ENCODE measurements around the gene PLA2G6. TPM values are rescaled to one million over a fixed set of nuclear protein-coding genes. Genes with fewer than 3 reads are reported as not detected.
"Not testable (repeated sequence)": the region's sequence is repeated elsewhere in the genome, so short reads cannot be mapped to it uniquely, and the experiment has no call there.

Gene PLA2G6
- total RNA-seq, 1 donor from 2014 or later: 36.0 TPM

DNA sequence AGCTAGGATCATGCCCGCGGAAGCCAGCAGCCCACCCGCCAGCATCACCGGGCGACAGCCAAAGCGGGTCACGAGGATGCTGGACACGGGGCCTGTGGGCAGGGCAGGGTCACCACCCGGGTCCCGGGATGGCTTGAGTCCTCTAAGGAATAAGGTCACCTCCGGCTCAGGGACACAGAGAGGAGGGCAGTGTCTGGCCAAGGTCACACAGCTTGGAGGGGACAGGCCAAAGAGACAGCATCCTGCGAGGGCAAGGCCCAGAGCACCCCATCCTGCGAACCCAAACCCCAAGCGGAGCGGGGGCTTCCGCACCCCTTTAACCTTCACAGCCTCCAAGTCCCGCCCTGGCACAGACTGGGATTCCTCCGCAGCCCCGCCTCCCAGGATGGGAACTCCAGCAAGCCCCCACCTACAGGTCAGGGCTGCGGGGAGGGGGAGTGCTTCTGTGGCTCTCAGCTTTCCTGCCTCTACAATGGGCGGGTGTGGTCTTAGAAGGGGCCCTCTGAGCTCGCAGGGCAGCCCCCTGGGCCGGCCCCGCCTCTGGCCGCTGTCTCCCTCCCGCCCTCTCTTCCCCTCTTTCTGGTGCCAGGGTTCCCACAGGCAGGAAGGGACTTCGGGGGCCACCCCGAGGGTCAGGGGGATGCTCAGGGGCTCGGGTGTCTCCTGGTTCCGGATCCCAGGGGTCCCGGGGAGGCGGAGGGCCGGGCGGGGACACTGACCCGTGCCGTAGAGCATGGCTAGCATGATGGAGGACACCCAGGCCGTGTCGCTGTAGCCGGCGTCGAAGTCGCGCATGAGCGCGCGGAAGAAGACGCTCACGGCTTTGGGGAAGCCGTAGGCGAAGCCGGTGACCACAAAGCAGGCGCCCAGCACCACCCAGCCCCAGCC lies 99.4 kb downstream of the PLA2G6 start:
- Mint-ChIP-seq H3K4me3 (ENCODE audit: low read depth) (no peak overlapping the region), H3K36me3 (ENCODE audit: low read depth) (no peaks in the 10 kb centered on the region), H3K4me1 (ENCODE audit: low read depth) (no peaks in the 10 kb centered on the region), H3K9me3 (no peaks in the 10 kb centered on the region), H3K27me3 (ENCODE audit: low read depth) (peaks cover 20% of the 10 kb centered on the region), H3K27ac (no peak overlapping the region)
- intact Hi-C loops (cut with micrococcal nuclease): no loop called here
- DNase-seq (ENCODE audit: low spot score): no peak

DNA sequence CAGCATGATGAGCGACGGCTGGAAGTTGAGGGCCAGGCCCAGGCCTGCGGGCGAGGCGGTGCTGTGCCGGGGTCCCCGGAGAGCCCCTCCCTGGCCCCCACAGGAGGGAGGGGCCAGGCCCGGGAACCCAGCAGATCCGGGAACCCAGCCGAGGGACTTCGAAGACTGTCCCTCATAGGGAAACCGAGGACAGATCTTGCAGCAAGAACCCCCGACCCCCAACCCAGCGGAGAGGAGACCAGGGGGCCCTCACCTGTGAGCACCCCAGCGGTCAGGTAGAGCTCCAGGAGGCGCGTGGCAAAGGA lies 100.0 kb downstream of the PLA2G6 start:
- Mint-ChIP-seq H3K4me3 (ENCODE audit: low read depth) (no peak overlapping the region), H3K27ac (no peak overlapping the region), H3K36me3 (ENCODE audit: low read depth) (no peaks in the 10 kb centered on the region), H3K9me3 (no peaks in the 10 kb centered on the region), H3K4me1 (ENCODE audit: low read depth) (no peaks in the 10 kb centered on the region), H3K27me3 (ENCODE audit: low read depth) (peaks cover 20% of the 10 kb centered on the region)
- DNase-seq (ENCODE audit: low spot score): no peak
- intact Hi-C loops (cut with micrococcal nuclease): no loop called here

DNA sequence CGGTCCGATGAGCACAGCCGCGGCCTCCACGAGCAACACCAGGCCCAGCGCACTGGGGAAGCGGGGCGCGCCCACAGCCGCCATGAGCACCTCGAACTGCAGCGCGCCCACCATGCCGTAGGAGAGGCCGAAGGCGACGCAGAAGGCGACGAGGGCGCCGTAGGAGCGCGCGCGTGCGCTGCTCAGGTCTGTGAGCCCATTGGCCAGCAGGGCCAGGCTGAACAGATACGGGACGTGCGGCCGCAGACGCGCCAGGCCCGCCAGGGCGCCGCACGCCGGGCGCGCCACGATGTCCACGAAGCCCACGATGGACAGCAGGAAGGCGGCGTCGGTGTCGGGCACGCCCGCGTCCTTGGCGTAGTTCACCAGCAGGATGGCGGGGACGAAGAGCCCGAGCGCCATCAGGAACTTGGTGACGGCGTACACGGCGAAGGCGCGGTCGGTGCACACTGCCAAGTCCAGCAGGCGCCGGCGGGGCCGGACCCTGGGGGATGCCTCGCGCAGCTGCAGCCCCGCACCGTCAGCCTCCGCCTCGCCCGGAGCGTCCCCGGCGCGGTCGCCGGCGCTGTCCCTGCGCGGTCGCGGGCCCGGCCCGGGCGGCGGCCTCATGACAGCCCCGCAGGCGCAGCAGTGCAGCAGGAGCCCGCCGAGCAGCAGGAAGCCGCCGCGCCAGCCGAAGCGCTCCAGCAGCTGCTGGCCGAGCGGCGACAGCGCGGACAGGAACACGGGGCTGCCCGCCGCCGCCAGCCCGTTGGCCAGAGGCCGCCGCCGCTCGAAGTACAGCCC lies 100.6 kb downstream of the PLA2G6 start:
- Mint-ChIP-seq H3K36me3 (ENCODE audit: low read depth) (no peaks in the 10 kb centered on the region), H3K27me3 (ENCODE audit: low read depth) (peaks cover 20% of the 10 kb centered on the region), H3K27ac (no peak overlapping the region), H3K4me3 (ENCODE audit: low read depth) (no peak overlapping the region), H3K4me1 (ENCODE audit: low read depth) (no peaks in the 10 kb centered on the region), H3K9me3 (no peaks in the 10 kb centered on the region)
- intact Hi-C loops (cut with micrococcal nuclease): no loop called here
- DNase-seq (ENCODE audit: low spot score): no peak

DNA sequence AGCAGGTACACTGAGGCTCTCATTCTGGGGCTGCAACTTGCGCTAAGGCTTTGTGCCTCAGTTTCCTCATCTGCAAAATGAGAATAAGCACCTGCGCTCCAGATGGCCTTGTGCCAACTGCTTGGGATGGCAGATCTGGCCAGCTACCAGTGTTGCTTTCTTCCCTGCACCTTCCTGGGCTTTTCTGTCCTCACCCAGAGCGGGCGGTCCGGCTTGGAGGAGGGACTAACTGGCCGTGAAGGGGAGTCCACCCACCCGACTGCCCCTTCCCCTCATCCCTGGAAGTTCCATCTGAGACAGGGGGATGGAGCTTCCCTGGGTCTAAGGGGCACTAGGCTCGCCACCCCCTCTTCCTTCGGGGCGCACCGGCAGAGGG lies 101.2 kb downstream of the PLA2G6 start:
- Mint-ChIP-seq H3K9me3 (no peaks in the 10 kb centered on the region), H3K4me1 (ENCODE audit: low read depth) (no peaks in the 10 kb centered on the region), H3K36me3 (ENCODE audit: low read depth) (no peaks in the 10 kb centered on the region), H3K27ac (no peak overlapping the region), H3K27me3 (ENCODE audit: low read depth) (peaks cover 20% of the 10 kb centered on the region), H3K4me3 (ENCODE audit: low read depth) (no peak overlapping the region)
- no peak for DNase-seq (ENCODE audit: low spot score)
- intact Hi-C loops (cut with micrococcal nuclease): no loop called here

DNA sequence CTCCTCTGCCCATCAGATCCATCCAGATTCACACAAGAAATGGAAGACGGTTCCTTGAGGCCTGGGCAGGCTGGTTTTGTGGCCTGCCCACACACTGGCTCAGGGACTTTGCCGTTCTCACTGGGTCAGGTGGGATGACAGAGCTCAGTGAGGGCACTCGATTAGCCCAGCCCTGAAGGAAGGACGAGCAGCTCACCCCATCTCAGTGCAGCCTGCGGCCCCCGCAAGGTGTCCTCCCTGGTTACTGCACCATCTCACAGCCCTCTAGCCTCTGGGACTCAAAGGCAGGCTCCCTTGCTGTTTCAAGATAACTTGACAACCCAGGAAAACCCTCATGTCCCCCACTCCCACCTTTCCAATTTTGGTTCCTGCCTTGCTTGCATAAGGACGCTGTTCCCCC lies 101.8 kb downstream of the PLA2G6 start:
- no peaks in the 10 kb centered on the region for H3K9me3 Mint-ChIP-seq

DNA sequence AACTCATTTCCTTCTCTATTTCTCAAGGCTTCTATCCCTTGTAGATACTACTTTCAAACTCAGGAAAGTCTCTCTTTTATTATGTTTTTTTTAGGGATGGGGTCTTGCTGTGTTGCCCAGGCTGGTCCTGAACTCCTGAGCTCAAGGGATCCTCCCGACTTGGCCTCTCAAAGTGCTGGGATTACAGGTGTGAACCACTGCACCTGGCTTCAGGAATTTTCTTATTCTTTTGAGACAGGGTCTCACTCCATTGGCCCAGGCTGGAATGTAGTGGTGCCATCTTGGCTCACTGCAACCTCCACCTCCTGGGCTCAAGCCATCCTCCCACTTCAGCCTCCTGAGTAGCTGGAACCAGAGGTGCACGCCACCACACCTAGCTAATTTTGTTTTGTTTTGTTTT lies 102.4 kb downstream of the PLA2G6 start:
- H3K27ac Mint-ChIP-seq: not testable (repeated sequence)

More for the DNA sequence above, 101.8 kb downstream of the PLA2G6 start:
- no peak for DNase-seq (ENCODE audit: low spot score)
- Mint-ChIP-seq H3K4me1 (ENCODE audit: low read depth) (no peaks in the 10 kb centered on the region), H3K27me3 (ENCODE audit: low read depth) (peaks cover 20% of the 10 kb centered on the region), H3K4me3 (ENCODE audit: low read depth) (no peak overlapping the region), H3K36me3 (ENCODE audit: low read depth) (no peaks in the 10 kb centered on the region), H3K27ac (no peak overlapping the region)
- intact Hi-C loops (cut with micrococcal nuclease): no loop called here

DNA sequence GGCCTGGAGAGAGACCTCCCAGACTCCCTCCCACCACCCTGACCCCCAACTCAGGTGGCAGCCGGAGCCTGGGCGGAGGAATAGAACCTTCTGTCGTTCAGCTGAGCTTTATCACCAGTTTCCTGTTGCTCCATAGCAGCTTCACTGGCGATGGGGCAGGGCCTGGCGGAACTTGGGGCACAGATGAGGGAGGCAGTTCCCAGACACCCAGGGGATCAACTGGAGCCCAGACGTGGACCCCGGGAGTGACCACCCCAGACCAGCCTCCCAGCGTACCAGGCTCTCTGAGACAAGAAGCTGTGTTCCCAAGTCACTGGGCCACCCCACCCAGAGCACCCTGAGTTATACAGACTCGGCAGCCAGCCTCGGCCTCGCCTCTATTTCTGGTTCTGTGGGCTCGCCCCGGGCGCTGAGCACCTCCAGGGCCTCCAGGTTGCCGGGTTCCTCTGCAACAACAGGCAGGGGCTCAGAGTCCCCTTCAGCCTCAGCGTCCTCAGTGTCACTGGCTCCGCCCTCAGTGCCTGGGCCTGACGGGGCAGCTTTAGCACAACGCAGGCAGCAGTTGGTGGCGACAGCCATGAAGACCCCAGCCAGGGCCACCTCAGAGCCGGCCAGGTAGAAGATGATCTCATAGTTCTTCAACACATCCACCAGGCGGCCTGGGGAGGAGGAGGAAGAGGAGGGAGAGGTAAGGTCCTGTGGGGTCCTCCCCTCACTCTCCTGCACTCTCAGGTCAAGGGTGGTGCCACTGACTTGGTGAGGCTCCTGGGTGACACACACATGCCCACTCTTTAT lies 103.4 kb downstream of the PLA2G6 start:
- H3K9me3 Mint-ChIP-seq: no peaks in the 10 kb centered on the region
- H3K36me3 Mint-ChIP-seq (ENCODE audit: low read depth): no peaks in the 10 kb centered on the region
- no peak overlapping the region for H3K27ac Mint-ChIP-seq
- peaks cover 15% of the 10 kb centered on the region for H3K27me3 Mint-ChIP-seq (ENCODE audit: low read depth)
- intact Hi-C loops (cut with micrococcal nuclease): no loop called here
- H3K4me1 Mint-ChIP-seq (ENCODE audit: low read depth): no peaks in the 10 kb centered on the region
- DNase-seq (ENCODE audit: low spot score): no peak
- H3K4me3 Mint-ChIP-seq (ENCODE audit: low read depth): no peak overlapping the region

More for the DNA sequence above, 102.4 kb downstream of the PLA2G6 start:
- H3K36me3 Mint-ChIP-seq (ENCODE audit: low read depth); H3K9me3 Mint-ChIP-seq; intact Hi-C loops (cut with micrococcal nuclease); H3K4me1 Mint-ChIP-seq (ENCODE audit: low read depth); H3K4me3 Mint-ChIP-seq (ENCODE audit: low read depth); DNase-seq (ENCODE audit: low spot score): not testable (repeated sequence)
- H3K27me3 Mint-ChIP-seq (ENCODE audit: low read depth): peaks cover 20% of the 10 kb centered on the region

DNA sequence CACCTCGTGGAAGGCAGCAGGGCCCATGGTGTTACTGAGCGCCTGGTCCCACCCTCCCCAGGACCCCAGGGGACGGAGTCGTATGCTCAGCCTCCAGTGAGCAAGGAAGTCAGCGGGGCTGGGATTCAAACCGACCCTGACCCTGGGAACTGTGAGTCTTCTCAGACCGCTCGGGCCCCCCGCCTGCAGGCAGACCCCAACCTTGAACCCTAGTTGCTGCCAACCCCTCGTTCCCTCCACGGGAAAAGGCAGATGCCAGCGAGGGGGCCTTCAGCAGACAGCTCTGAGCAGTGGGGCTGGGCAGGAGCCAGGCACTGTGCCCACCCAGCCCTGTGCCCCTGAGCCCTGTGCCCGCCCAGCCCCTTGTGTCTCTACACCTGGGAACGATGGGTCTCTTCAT lies 104.0 kb downstream of the PLA2G6 start:
- intact Hi-C loops (cut with micrococcal nuclease): no loop called here
- Mint-ChIP-seq H3K4me3 (ENCODE audit: low read depth) (no peak overlapping the region), H3K4me1 (ENCODE audit: low read depth) (no peaks in the 10 kb centered on the region), H3K36me3 (ENCODE audit: low read depth) (no peaks in the 10 kb centered on the region), H3K9me3 (no peaks in the 10 kb centered on the region), H3K27ac (no peak overlapping the region), H3K27me3 (ENCODE audit: low read depth) (peaks cover 14% of the 10 kb centered on the region)
- no peak for DNase-seq (ENCODE audit: low spot score)

DNA sequence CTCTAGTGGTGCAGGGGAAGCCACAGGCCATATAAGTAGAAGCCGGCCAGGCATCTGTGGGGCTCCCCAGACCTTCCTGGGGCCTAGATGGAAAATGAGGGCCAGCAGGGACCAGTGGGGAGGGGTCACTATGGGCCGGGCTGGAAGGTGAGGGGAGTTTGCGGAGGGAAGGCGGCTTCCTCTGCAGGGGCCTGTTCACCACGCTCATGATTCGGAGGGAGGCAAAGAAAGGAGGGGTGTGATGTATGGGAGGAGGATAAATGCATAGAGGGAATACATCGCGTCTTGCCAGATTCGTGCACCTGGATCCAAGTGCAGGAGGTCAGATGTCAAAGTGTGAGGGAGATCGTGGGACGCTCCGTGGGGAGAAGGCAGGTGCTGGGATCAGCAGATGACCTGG lies 104.5 kb downstream of the PLA2G6 start:
- H3K9me3 Mint-ChIP-seq: no peaks in the 10 kb centered on the region
- no peak overlapping the region for H3K27ac Mint-ChIP-seq
- H3K4me1 Mint-ChIP-seq (ENCODE audit: low read depth): no peaks in the 10 kb centered on the region
- peaks cover 14% of the 10 kb centered on the region for H3K27me3 Mint-ChIP-seq (ENCODE audit: low read depth)
- no peaks in the 10 kb centered on the region for H3K36me3 Mint-ChIP-seq (ENCODE audit: low read depth)
- H3K4me3 Mint-ChIP-seq (ENCODE audit: low read depth): no peak overlapping the region
- no peak for DNase-seq (ENCODE audit: low spot score)
- intact Hi-C loops (cut with micrococcal nuclease): no loop called here

DNA sequence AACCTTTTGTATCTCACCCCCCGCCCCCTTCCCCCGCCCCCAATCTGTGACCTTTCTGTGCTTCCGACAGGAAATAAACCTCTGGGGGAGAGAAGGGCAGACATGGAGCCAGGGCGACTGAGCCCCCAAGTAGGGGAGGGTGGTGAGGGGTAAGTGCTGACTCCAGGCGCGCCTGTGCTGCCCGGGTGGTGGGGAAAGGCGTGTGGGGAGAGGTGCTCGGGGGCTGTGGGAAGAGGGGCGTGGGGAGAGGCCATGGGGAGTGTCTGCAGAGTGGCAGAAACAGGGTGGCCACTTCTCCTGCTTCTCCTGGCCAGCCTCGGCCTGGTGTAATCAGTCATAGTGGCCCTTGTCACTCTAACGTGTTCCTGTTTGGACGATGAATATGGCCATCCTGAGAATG lies 105.7 kb downstream of the PLA2G6 start:
- Mint-ChIP-seq H3K36me3 (ENCODE audit: low read depth) (no peaks in the 10 kb centered on the region), H3K4me3 (ENCODE audit: low read depth) (no peak overlapping the region), H3K9me3 (no peaks in the 10 kb centered on the region), H3K27ac (no peak overlapping the region), H3K27me3 (ENCODE audit: low read depth) (peaks cover 14% of the 10 kb centered on the region), H3K4me1 (ENCODE audit: low read depth) (no peaks in the 10 kb centered on the region)
- intact Hi-C loops (cut with micrococcal nuclease): no loop called here
- no peak for DNase-seq (ENCODE audit: low spot score)

DNA sequence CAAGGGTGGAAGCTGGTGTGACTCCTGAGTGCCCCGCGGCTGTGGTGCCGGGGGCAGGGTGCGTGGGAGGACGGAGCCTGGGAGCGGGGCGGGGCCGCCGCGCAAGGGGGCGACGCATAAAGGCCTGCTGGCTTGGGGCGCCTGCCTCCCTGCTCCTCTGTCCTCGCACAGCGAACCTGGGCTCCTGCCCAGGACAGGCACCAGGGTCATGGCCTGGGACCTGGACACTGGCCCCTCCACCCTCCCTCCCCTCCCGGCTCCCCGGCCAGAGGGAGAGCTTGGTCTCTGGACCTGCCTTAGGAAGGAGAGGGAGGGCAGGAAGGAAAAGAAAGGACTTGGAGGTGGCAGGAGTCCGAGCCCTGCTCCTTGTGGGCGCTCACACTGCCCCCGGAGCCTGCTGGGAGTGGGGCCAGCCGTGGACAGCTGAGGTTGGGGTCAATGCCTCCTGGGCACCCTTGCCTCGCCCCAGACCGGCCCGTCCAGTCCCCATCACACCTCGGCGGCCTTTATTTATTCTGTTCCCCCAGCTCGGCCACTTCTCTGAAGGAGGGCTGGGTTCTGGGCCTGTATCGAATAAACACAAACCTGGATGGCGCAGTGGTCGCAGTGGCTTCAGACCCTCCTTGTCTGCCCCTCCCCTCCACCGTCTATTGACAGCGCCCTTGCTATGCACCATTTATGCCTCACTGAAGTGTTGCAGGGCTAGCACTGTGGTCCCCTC lies 106.4 kb downstream of the PLA2G6 start:
- intact Hi-C loops (cut with micrococcal nuclease): no loop called here
- Mint-ChIP-seq H3K4me3 (ENCODE audit: low read depth) (no peak overlapping the region), H3K4me1 (ENCODE audit: low read depth) (no peaks in the 10 kb centered on the region), H3K27me3 (ENCODE audit: low read depth) (peaks cover 9% of the 10 kb centered on the region), H3K36me3 (ENCODE audit: low read depth) (no peaks in the 10 kb centered on the region), H3K9me3 (no peaks in the 10 kb centered on the region), H3K27ac (no peak overlapping the region)
- no peak for DNase-seq (ENCODE audit: low spot score)
